ENCODE data around the gene TNFRSF19.

GRCh38 chr13:23558675-23559536, 11.3 kb upstream of the TNFRSF19 start:
- TF ChIP-seq CTCF (IDR thresholded peaks at IDR 0.05) (no peak), POLR2A (IDR thresholded peaks at IDR 0.05) (no peak)

All from body of pancreas (tissue), 4 donors.